ENCODE results near the gene CDON. TPM values are rescaled to one million over a fixed set of nuclear protein-coding genes. Genes with fewer than 3 reads are reported as not detected.

CDON gene
- total RNA-seq, 1 donor from 2014 or later: 12.0 TPM

DNA sequence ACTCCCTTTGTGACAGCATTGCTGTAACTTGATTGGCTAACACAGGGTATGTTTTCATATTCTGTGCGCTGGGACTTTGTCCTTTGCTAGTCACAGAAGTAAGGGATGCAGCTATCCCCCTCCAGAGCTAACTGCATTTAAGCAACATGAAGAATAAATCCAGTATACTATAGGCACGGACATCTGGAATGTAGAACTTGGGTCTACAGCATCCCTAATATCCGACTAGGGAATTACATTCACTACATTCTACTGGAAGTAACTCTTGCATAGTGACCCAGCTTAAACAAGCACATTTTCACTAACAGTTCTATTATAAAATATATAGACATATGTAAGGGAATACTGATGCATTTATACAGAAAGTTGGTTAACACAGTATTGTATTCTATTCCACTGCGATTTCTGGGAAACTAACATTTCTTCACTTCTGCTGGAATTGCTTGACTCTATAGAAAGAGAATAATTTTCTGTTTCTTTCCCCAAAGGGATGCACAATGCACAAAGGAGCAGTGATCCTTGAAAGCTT is 103.7 kb downstream of the CDON start:
- no peak for DNase-seq (ENCODE audit: low spot score)

DNA sequence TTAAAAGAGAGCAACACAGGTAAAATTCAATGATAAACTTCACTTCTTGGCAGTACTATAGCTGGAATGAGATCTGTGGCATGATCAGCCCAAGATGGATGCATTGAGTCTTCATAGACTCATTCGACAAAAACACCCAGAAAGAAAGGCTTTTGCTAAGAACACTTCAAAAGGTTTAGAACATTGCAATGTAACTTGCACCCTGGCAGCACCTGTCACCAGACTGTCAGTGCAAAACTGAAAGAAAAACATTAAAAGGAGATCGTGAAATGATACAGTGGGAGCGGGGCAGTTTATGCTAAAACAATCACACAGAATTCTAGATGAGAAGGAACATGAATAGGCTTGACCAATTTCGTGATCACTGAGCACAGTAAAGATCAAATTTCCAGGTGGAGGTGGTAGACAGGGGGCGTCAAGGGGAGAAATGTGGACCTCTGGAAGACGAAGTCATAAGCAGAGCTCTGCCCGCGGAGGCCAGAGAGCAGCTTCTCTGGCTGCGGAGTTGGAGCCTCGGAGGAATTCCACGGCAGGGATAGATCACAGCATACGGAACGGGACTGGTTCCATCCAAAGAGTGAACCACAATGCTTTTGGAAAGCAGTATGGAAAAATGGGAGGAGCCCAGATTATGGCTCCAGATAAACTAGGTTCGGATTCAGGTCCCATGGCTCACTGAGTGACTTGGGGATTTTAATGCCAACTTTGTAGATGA is 104.9 kb downstream of the CDON start:
- no peak for DNase-seq (ENCODE audit: low spot score)

DNA sequence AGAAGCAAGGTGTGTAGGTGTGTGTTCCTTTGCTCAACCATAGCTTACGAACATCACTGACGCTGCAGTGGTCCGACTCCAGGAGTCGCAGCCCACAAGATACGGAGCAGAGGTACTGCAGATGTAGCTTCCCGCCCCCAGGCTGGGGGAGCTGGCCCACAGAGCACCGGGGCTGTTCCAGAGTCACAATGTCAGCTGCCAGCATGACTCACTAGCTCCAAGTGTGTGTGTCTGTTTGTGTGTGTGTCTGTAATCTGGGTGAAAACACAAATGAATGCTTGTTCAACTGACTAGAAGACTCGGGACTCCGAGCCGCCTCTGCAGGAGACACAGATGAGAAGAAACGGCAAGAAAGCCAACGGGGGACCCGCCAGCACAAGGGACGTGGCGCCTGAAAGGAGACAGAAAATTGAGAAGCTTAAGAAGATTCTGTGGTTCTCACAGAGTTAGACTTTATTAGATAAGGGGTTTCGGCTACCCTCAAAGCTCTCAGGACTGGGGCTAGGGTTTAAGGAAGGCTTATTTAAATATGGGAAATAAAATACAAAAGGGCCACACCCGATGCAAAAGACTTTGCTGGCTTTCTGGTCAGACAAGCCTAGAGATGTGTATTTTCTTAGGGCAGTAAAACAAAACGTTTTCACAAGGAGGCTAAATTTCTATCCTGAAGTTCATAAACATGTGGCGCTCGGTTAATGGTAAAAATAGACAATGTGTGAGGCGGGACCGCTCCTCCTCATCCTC is 106.1 kb downstream of the CDON start:
- no peak for DNase-seq (ENCODE audit: low spot score)

DNA sequence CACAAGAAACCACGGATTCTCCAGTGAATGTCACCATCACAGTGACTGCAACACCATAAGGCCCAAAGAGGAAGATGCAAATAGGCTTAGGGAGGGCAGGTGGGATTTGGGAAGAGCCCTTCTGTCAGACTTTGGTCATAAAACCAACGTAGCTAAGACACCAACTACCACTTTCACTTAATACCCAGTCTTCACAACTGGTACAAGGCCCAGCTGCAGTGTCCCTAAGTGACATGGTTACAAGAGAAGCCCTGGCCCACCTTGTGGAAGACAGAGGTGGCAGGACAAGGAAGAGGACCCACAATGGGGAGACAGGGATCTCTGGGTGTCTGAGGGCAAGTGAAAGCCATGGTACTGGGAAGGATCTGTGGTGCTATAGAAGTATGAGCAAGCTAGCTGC is 106.8 kb downstream of the CDON start:
- DNase-seq (ENCODE audit: low spot score): no peak

DNA sequence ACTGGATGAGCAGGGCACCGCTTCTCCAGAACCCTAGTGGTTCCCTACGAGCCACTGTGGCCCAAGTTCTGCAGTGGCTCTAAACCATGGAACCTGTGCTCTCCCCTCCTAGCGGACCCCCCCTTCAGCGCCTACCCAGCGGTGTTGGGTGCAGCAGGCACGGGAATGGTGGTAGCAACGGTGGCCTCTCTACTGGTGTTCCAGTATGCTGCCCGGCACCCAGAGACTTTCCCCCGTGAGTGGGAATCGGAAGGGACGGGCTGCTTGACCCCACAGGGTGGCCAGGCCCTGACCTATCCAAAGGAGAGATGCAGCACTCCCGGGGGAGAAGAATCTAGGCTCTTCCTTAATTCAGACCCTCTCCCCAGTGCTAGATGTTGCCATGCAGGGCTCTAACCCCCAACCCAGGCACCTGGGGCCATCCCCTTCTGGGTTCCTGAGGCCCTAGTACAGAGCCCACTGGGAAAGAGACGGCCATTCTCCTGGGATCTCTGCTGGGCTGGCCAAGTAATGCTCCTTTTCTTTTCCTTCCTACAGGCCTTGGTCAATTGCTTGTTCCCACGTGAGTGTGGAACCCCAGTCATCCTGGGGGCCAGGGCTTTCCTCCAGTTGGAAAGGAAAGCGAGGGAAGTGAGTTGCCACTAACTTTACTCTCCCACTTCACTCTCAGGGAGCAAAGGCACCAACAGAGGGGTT is 107.6 kb downstream of the CDON start:
- DNase-seq (ENCODE audit: low spot score): no peak

DNA sequence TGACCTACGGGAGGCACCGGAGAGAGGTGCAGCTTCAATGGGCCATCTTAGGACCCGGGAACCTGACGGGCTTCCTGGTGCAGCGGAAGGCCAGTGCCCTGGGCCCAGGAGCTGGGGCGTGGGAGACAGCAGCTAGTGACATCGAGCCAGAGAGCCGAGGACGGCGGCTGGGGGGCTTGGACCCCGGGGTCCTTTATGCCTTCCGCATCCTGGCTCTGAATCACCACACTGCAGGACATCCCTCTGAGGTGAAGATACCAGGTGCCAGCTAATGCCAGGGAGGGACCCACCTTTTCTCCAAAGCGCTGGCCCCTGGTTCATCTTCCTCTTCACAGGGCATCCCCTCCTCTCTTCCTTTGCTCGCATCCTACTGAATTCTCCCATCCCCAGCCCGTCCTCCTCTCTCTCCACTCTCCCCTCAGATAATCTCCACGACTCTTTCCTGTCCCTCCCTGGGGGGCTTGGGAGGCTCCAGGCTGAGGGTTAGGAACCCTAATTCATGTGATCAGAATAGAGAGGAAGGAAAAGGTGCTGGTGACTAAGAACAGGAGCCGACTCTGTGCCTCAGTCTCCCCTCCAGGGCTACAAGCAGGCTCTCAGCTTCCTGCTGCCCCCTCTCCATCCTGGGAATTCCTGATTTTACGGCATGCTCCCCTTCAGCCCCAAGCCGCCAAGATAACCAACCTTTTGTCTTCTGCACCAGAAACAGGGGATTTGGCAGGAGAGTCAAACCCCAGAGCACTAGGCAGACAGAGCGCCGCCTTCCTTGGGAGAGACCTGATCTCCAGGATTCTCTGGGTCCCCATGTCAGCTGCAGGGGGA is 108.3 kb downstream of the CDON start:
- DNase-seq (ENCODE audit: low spot score): no peak

DNA sequence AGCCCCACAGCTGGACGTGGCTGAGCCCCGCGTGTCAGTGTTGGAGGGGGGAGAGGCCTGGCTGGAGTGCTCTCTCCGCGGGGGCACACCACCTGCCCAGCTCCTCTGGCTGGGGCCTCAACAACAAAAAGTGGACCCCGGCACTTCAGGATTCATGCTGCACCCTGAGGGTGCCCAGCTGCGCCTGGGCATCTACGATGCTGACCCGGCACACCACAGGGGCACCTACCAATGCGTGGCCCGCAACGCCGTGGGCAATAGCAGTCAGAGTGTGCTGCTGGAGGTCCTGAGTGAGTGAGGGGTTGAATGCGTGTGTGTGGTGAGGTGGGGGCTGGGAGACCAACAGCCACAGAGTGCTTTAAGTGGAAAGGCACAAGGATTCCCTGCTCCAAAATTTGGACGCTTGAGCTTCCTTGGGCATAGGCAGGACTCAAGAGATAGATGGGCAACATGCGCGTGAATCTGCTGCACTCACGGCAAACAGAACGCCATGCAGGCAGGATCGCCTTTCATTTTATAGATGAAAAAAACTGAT is 109.2 kb downstream of the CDON start:
- DNase-seq (ENCODE audit: low spot score): no peak

DNA sequence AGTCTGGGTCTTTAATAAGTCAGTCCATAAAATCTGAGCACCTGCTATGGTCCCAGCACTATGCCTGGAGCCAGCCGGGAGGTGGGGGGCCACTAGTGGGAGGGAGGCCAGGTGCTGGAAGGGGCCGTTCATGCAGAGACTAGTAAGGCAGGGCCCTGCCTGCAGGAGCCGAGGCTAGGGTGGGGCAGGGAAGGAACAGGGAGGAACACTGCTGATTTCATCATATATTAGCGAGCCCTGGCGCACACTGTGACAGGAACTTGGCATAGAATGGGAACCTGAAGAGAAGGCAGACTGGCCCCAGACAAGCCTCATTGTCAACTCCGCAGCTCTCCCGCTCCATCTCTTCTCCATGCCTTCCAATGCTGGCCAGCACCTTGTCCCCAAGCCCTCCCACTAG is 109.7 kb downstream of the CDON start:
- no peak for DNase-seq (ENCODE audit: low spot score)

DNA sequence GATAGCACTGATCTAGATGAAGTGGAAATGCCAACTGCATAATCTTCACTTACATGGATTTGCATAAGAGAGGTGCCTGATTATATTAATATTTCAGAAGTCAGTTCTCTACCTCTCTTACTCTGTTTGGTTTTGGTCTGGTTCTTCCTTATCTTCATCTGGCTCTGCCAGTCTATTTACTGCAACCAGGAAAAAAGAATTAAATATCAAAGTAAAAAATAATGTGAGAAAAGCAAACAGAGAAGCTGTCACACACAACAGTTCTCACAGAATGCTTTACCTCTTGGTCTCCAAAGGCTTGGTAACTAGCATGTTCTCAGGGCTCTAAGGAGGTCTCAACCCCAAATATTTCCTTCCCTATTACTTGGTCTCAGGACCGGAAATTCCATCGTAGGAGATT is 110.1 kb downstream of the CDON start:
- no peak for DNase-seq (ENCODE audit: low spot score)

DNA sequence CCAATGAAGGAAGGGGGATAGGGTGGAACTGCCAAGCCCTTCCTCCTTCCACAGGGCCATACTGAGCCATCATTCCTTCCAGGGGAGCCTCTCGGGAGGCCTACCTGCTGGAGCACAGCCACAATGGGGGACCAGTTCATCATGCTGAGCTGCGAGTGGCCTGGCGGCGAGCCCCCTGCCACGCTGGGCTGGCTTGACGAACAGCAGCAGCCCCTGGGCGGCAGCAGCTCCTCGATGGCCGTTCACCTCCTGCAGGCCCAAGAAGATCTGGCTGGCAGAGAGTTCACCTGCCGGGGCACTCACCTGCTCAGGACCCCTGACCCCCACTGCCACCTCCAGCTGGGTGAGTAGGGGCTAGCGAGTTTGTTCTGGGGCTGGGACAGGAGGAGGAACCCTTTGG is 110.9 kb downstream of the CDON start:
- DNase-seq (ENCODE audit: low spot score): no peak

DNA sequence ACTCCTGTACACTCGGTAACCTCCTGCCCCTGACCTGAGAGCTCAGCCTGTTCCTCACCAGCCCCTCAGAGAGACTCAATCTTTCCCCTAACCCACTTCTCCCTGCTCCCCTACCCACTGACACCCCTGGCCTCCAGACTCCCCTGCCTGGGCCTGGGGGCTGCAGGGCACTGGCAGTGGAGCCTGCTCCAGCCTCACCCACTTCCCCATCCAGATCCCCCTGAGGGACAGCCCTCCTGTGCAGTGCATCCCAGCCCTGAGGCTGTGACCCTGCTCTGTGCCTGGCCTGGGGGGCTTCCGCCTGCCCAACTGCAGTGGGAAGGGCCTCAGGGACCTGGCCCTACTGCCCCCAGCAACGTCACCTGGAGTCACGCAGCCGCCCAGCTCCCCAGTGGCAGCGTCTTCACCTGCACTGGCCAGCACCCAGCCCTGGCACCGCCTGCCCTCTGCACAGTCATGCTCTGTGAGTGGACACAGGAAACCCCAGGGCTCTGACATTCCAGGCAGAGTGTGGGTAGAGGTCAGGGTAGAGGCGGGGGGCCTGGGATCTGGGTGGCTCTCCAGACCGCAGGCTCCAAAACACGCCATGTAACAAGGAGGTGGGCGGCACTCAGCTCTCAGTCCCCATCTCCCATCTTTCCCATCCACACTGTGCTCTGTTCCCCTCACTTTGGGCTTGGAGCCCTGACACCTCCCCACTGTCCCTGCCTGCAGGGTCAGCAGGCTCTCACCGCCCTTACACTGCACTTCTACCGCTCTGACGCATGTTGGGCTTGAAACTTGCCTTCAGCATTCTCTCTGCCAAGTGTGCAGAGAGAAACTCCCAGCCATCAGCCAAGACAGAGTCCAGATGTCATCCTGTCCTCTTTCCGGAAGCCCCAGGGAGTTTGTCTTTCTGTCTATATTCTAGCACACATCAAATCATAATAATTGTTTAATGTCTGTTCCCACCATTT is 111.7 kb downstream of the CDON start:
- no peak for DNase-seq (ENCODE audit: low spot score)

DNA sequence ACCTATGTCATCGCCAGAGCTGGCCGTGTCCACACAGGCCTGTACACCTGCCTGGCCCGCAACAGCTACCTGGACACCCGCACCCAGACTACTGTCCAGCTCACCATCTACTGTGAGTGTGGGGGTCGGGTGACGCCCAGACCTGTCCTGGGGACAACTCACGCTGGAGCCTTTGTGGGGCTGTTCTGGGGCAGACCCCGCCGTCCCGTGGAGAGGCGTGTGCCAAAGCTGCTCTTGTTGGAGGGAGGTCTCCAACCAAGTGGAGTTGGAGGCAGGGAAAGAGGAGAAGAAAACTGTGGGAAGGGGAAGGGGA is 112.5 kb downstream of the CDON start:
- DNase-seq (ENCODE audit: low spot score): no peak

DNA sequence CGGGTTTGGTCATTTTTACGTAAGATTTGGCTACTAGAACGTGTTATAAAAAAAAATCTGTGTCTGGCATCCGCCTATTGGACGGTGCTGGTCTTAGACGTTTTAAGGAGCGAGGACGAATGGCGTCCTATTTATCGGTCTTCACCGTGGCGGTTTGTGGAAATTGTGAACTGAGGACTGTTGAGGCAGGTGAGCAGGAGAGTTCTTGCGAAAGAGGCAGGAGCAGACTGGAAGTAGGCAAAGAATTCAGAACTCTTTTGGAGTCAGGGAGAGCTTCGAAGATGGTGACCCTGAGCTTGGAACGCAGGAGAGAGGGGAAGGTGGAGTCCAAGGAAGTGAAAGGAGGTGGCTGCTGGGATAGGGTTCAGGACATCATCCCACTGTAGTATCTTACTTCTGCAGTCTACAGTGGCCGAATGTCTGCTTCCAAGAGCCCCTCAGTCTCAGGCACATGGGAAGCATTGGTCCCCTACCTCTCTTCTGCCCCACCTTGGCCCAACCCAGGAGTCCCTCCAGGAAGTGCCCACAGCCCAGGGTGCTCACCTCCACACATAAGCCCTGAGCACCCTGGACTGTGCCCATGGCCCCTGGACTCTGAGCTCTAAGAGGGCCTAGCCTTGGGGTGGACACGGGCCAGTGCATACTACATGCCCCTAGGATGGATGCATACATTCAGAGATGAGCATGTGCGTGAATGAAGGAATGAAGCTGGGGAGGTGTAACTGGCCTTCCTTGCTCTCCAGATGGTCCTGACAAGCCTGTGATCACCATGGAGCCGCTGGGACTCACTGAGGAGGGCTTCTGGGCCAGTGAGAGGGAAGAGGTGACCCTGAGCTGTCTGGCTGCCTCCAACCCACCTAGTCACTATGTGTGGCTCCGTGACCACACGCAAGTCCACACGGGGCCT is 113.1 kb downstream of the CDON start:
- DNase-seq (ENCODE audit: low spot score): peak; percentile 60

DNA sequence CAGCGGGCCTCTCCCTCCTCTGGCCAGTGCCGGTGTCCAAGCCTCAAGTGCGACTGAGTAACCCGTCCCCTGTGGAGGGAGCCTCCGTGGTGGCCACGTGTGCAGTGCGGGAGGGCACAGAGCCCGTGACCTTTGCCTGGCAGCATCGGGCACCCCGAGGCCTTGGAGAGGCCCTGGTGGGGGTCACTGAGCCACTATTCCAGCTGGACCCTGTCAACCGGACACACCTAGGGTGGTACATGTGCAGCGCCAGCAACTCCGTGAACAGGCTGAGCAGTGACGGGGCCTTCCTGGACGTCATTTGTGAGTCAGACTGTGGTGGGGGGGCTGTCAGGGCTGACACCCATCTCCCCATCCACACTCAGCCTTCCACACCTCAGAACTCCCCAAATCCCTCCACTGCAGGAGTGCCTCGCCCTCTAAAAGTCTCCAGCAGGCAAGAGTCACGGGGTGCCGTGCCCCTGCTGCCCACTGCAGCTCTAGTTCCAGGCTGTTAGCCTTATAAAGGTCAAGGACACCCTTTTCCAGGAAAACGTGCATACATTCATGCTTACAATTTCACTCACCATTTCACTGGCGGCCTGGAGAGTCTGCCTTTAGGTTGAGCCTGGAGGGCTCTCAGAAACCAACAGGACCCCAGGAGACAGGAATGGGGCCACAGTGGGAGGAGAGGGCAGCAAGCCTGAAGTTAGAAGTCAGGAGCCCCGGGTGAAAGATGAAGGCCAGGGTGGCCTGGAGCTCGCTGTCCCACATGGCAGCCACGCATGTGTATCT is 114.2 kb downstream of the CDON start:
- DNase-seq (ENCODE audit: low spot score): peak; percentile 49

DNA sequence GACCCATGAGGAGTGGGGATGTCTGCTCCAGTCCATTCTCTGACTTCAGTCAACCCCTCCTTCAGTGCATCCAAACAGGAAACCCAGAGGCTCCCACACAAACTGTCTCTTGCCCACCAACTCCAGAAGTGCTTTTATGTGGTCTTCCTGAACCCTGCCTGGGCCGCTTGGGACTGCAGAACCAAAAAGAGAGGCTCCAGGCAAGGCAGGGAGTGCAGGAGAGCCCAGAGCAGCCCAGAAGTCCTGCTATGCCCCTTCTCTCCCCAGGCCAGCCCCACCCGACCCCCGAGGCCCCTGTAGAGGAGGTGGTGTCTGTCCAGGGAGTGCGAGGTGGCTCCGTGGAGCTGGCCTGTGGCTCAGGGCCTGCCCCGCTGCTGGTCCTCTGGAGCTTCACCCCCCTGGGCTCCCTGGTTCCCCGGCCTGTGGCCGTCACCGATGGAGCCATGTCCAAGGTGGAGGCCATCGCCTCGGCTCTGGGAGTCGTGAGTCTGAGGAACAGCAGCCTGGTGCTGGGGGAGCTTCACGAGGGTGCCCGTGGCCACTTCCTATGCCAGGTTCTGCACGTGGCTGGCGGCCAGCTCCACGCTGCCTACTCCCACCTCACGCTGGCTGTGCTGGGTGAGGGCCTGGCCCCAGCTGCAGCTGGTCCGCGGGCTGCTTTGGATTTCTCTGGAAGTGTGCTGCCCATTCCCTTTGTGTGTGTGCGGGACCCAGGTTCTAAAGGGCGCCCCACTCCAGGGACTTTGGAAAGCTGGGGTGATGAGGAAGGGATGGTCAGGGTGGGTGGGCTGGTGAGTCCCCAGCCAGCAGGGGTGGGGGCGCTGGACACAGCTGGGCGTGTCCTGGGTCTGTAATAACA is 115.0 kb downstream of the CDON start:
- peak; percentile 88 for DNase-seq (ENCODE audit: low spot score)

DNA sequence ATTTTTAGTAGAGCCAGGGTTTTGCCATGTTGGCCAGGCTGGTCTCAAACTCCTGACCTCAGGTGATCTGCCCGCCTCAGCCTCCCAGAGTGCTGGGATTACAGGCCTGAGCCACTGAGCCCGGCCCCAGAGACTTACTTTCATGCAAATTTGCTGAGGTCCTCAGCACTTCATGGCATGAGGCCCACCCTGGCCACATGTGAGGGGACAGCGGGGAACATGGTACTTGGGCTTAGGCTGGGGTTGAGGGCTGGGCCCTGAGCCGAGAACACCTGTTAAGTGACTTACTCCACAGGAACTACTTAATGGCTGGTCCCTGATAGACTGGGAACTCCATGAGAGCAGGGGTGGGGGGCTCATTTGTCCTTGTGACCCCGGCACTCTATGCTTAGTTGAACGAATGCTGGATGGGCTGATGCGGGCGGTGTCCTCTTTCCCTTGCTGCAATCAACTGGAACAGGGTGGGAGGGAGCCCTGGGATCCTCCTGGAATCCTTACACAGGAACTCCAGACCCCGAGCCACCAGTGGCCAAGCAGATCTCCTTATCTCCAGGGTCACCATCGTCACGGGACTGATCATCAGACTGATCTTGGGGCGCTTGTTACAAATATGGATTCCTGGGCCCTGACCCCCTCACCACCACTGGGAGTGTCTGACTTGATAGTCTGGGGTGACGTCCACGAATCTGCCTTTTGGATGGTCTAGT is 115.8 kb downstream of the CDON start:
- peak; percentile 68 for DNase-seq (ENCODE audit: low spot score)
